K562 (cell line): ENCODE measurements around the gene HSD17B11. TPM values are rescaled to one million over a fixed set of nuclear protein-coding genes. Genes with fewer than 3 reads are reported as not detected.

Experiments used
- ATF2 ChIP-seq: sonication (generic); formaldehyde crosslinking; IDR thresholded peaks from 2 replicates; pipeline ENCODE4 v1.8.1; 2022; ENCODE audit warnings: missing genetic modification reagents
- CHD7 ChIP-seq: fragments of 200-600 bp; sonication (generic); IDR thresholded peaks from one replicate; pipeline ENCODE4 v1.6.1; 2012; ENCODE audit warnings: mild to moderate bottlenecking, low read depth, low read length, inconsistent platforms
- COPS2 ChIP-seq: fragments of 450-650 bp; conservative IDR thresholded peaks from 2 replicates; pipeline ENCODE4 v1.6.1; 2016; ENCODE audit warnings: mild to moderate bottlenecking, moderate library complexity
- HMG20B ChIP-seq: fragments of 250-450 bp; sonication (Bioruptor Pico); IDR thresholded peaks from 2 replicates; pipeline ENCODE4 v1.5.0; 2021; ENCODE audit warnings: mild to moderate bottlenecking
- MXD1 ChIP-seq: fragments of 250-450 bp; sonication (Bioruptor Pico); IDR thresholded peaks from 2 replicates; pipeline ENCODE4 v1.8.0; 2021; ENCODE audit warnings: borderline replicate concordance, mild to moderate bottlenecking, moderate library complexity; ENCODE audit not compliant: poor library complexity, severe bottlenecking
- POU5F1 ChIP-seq: fragments of 150-350 bp; IDR thresholded peaks from 2 replicates; pipeline ENCODE4 v1.6.1; 2014; ENCODE audit warnings: borderline replicate concordance, low read length, low read depth, mild to moderate bottlenecking; ENCODE audit not compliant: partially characterized antibody
- polyA plus RNA-seq, 8 experiments: library from polyadenylated mRNA; depleted of rRNA in 4 of 8; stranded (reverse) in 5 of 8; unstranded in 3 of 8; fragments of >200 nt; fragmentation: Nextera tagmentation in 2 of 8; fragmentation: Illumina TruSeq in 1 of 8; extraction: Ambion mirVana in 2 of 8; extraction: Trizol in 1 of 8; gene quantifications; 2 replicates each; pipeline versions ENCODE4 v1.2.1 to v1.2.3, GENCODE V29; 2011 to 2014; ENCODE audit warnings: inconsistent platforms in 1 of 8, missing spikeins in 1 of 8
- total RNA-seq, 7 experiments: library from RNA; depleted of rRNA in 6 of 7; stranded (reverse); fragments of >200 nt in 6 of 7; fragmentation: Illumina TruSeq in 2 of 7; extraction: Trizol in 2 of 7; gene quantifications; 2 replicates each; pipeline versions ENCODE4 v1.2.1 to v1.2.3, GENCODE V29; 2011 to 2021; ENCODE audit warnings: low replicate concordance in 1 of 7

The HSD17B11 gene
- total and polyA plus RNA-seq, 9 of the 15 experiments (the other 6 are each of a cell fraction or from before 2014, with no cell fraction given) = 26.0 to 108 (median 81.0) TPM

- TF ChIP-seq HMG20B (CRISPR knock-in tag) (no peak), MXD1 (CRISPR knock-in tag) (no peak), ATF2 (CRISPR knock-in tag) (no peak), COPS2 (no peak), POU5F1 (no peak), CHD7 (no peak)
Measured at GRCh38 chr4:87354168-87355102, 36.6 kb downstream of the HSD17B11 start (continued).
